Measurements from ENCODE around the gene ZXDB. TPM values are rescaled to one million over a fixed set of nuclear protein-coding genes. Genes with fewer than 3 reads are reported as not detected.

Gene ZXDB
- total RNA-seq, 1 experiment from 2014 or later: 11.9 TPM

GRCh38 chrX:57641338-57641737, 49.5 kb downstream of the ZXDB start:
- H3K27me3 Mint-ChIP-seq (ENCODE audit: low read depth): no peaks in the 10 kb centered on the region
- peaks cover 3 to 4% of the 10 kb centered on the region in 2 experiments; a peak in 3 of 4 replicates for H3K4me1 Mint-ChIP-seq
- no peaks in the 10 kb centered on the region for H4K20me1 ChIP-seq (ENCODE audit: control insufficient read depth, insufficient read depth, insufficient read length)

More at GRCh38 chrX:57641338-57641737, 49.5 kb downstream of the ZXDB start:
- H3K4me3 Mint-ChIP-seq: no peak overlapping the region
- H2BK5ac ChIP-seq (ENCODE audit: insufficient read length, low read length): no peak overlapping the region
- DNase-seq: no peak
- H3K9me3 ChIP-seq (ENCODE audit: control insufficient read depth, low read depth, low read length): no peaks in the 10 kb centered on the region
- no peak overlapping the region for H4K91ac ChIP-seq (ENCODE audit: insufficient read length, low read depth, low read length)
- no peak overlapping the region for H3K56ac ChIP-seq (ENCODE audit: insufficient read length, low read depth, low read length)
- H3K27ac ChIP-seq (ENCODE audit: insufficient read length, low read depth, low read length): no peak overlapping the region
- peaks cover 13 to 38% (median 20%) of the 10 kb centered on the region in 3 experiments for H3K36me3 Mint-ChIP-seq (ENCODE audit: insufficient read depth in 1 of 3, low read depth in 3 of 3)
- no peak for TF ChIP-seq CTCF (conservative IDR thresholded peaks at IDR 0.05)
- H3K27ac Mint-ChIP-seq: no peak overlapping the region
- H3K23me2 ChIP-seq (ENCODE audit: insufficient read length, low read depth, low read length, poor library complexity, severe bottlenecking): no peaks in the 10 kb centered on the region
- no peak overlapping the region for H3K4ac ChIP-seq (ENCODE audit: low read depth, low read length)
- no peak overlapping the region for H3K4me2 ChIP-seq (ENCODE audit: insufficient read depth, insufficient read length, low read length)
- H2BK12ac ChIP-seq (ENCODE audit: insufficient read length, low read depth, low read length): no peak overlapping the region
- no CpG with 5 or more reads among the region's 2 CpGs for WGBS (ENCODE audit: extremely low coverage, insufficient read length, low lambda C conversion rate)
- H3K9ac ChIP-seq (ENCODE audit: extremely low read depth, insufficient read length, low read length): no peak overlapping the region
- H4K5ac ChIP-seq (ENCODE audit: insufficient read length, low read depth, low read length): no peak overlapping the region
- H3K18ac ChIP-seq (ENCODE audit: insufficient read length, low read depth, low read length): no peak overlapping the region
- no peak overlapping the region for H2BK20ac ChIP-seq (ENCODE audit: low read depth, low read length, poor library complexity, severe bottlenecking)
- no peak overlapping the region for H3T11ph ChIP-seq (ENCODE audit: low read length)
- H3K27me3 ChIP-seq (ENCODE audit: insufficient read depth, low read length): no peaks in the 10 kb centered on the region
- no peak overlapping the region for H2AK5ac ChIP-seq (ENCODE audit: insufficient read length, low read length)
- no peaks in the 10 kb centered on the region for H3K79me1 ChIP-seq (ENCODE audit: insufficient read depth, low read depth, low read length, poor library complexity, severe bottlenecking)
- H3K14ac ChIP-seq (ENCODE audit: insufficient read depth, low read length): no peak overlapping the region
- no peak overlapping the region for H2BK120ac ChIP-seq (ENCODE audit: low read depth, low read length, poor library complexity, severe bottlenecking)
- H2AFZ ChIP-seq (ENCODE audit: low read length): no peak overlapping the region
- H3K79me2 ChIP-seq (ENCODE audit: insufficient read depth, low read length): no peaks in the 10 kb centered on the region
- peaks cover 77 to 89% of the 10 kb centered on the region in 2 experiments for H3K9me3 Mint-ChIP-seq
- no peak overlapping the region for H2BK15ac ChIP-seq (ENCODE audit: low read depth, low read length)
- H4K8ac ChIP-seq (replicated peaks; ENCODE audit: insufficient read length, low read depth, low read length): no peak overlapping the region
- no peak overlapping the region for H3K23ac ChIP-seq (ENCODE audit: insufficient read length, low read depth, low read length)
- H3K4me1 ChIP-seq (ENCODE audit: insufficient read depth, low read length): no peaks in the 10 kb centered on the region

Data from H9 (cell line).